ENCODE results near the gene MAN1A2.

Gene MAN1A2

GRCh38 chr1:117370509-117370908, 3.3 kb downstream of the MAN1A2 start:
- Mint-ChIP-seq H3K27me3 (no peaks in the 10 kb centered on the region), H3K27ac (no peak overlapping the region), H3K4me3 (peak overlapping the region; percentile 57 to 88), H3K4me1 (peaks cover 55% of the 10 kb centered on the region), H3K9me3 (no peaks in the 10 kb centered on the region)
- ATAC-seq (no peak), DNase-seq (no peak)

- H3K9me3 Mint-ChIP-seq: no peaks in the 10 kb centered on the region
- H3K4me1 Mint-ChIP-seq: peaks cover 50% of the 10 kb centered on the region
- DNase-seq (no peak), ATAC-seq (no peak)
- peak overlapping the region; percentile 0 to 45 for H3K4me3 Mint-ChIP-seq
- no peak overlapping the region for H3K27ac Mint-ChIP-seq
- H3K27me3 Mint-ChIP-seq: no peaks in the 10 kb centered on the region
Measured at GRCh38 chr1:117371441-117372151, 4.3 kb downstream of the MAN1A2 start.

GRCh38 chr1:117372863-117373412, 5.7 kb downstream of the MAN1A2 start:
- Mint-ChIP-seq H3K4me3 (no peak overlapping the region), H3K4me1 (peaks cover 50% of the 10 kb centered on the region), H3K27ac (no peak overlapping the region)

GRCh38 chr1:117373932-117374331, 6.7 kb downstream of the MAN1A2 start:
- DNase-seq (no peak), ATAC-seq (no peak)
- peaks cover 45% of the 10 kb centered on the region for H3K4me1 Mint-ChIP-seq
- no peak overlapping the region for H3K4me3 Mint-ChIP-seq
- H3K9me3 Mint-ChIP-seq: no peaks in the 10 kb centered on the region
- H3K27ac Mint-ChIP-seq: no peak overlapping the region
- no peaks in the 10 kb centered on the region for H3K27me3 Mint-ChIP-seq

More at GRCh38 chr1:117372863-117373412, 5.7 kb downstream of the MAN1A2 start:
- ATAC-seq (no peak), DNase-seq (no peak)
- Mint-ChIP-seq H3K9me3 (no peaks in the 10 kb centered on the region), H3K27me3 (no peaks in the 10 kb centered on the region)

- Mint-ChIP-seq H3K4me1 (peaks cover 44% of the 10 kb centered on the region), H3K4me3 (no peak overlapping the region), H3K27ac (no peak overlapping the region), H3K9me3 (no peaks in the 10 kb centered on the region), H3K27me3 (no peaks in the 10 kb centered on the region)
- no peak for ATAC-seq
- no peak for DNase-seq
Measured at GRCh38 chr1:117375327-117375726, 8.1 kb downstream of the MAN1A2 start.

GRCh38 chr1:117387060-117387633, 19.9 kb downstream of the MAN1A2 start:
- Mint-ChIP-seq H3K4me1 (peaks cover 51% of the 10 kb centered on the region), H3K27me3 (no peaks in the 10 kb centered on the region), H3K27ac (no peak overlapping the region), H3K9me3 (peaks cover 21 to 28% of the 10 kb centered on the region in 2 donors), H3K4me3 (no peak overlapping the region)
- ATAC-seq: no peak
- DNase-seq: no peak

GRCh38 chr1:117388328-117388727, 21.1 kb downstream of the MAN1A2 start:
- ATAC-seq (peak; percentile 37), DNase-seq (no peak)
- peaks cover 17 to 20% of the 10 kb centered on the region in 2 donors for H3K9me3 Mint-ChIP-seq
- peaks cover 60% of the 10 kb centered on the region for H3K4me1 Mint-ChIP-seq
- H3K27ac Mint-ChIP-seq: peak overlapping the region in 1 of 2 donors; percentile 82
- no peaks in the 10 kb centered on the region for H3K27me3 Mint-ChIP-seq
- H3K4me3 Mint-ChIP-seq: no peak overlapping the region

- Mint-ChIP-seq H3K4me3 (no peak overlapping the region), H3K9me3 (peaks cover 9 to 13% of the 10 kb centered on the region in 2 donors), H3K27ac (no peak overlapping the region), H3K27me3 (no peaks in the 10 kb centered on the region), H3K4me1 (peaks cover 60% of the 10 kb centered on the region)
- ATAC-seq: no peak
- no peak for DNase-seq
Measured at GRCh38 chr1:117389284-117389683, 22.0 kb downstream of the MAN1A2 start.

- H3K4me1 Mint-ChIP-seq: peaks cover 65% of the 10 kb centered on the region
- H3K9me3 Mint-ChIP-seq: peaks cover 8 to 9% of the 10 kb centered on the region in 2 donors
- DNase-seq (no peak), ATAC-seq (no peak)
- H3K27ac Mint-ChIP-seq: no peak overlapping the region
- no peak overlapping the region for H3K4me3 Mint-ChIP-seq
- no peaks in the 10 kb centered on the region for H3K27me3 Mint-ChIP-seq
Measured at GRCh38 chr1:117389779-117390178, 22.5 kb downstream of the MAN1A2 start.

- Mint-ChIP-seq H3K4me3 (no peak overlapping the region), H3K4me1 (peaks cover 42% of the 10 kb centered on the region)
- no peak for ATAC-seq
Measured at GRCh38 chr1:117392771-117393170, 25.5 kb downstream of the MAN1A2 start.

GRCh38 chr1:117396074-117396473, 28.8 kb downstream of the MAN1A2 start:
- Mint-ChIP-seq H3K27me3 (no peaks in the 10 kb centered on the region), H3K27ac (no peak overlapping the region), H3K4me3 (no peak overlapping the region), H3K4me1 (peaks cover 49% of the 10 kb centered on the region), H3K9me3 (peaks cover 14 to 16% of the 10 kb centered on the region in 2 donors)
- no peak for DNase-seq
- ATAC-seq: no peak

More at GRCh38 chr1:117392771-117393170, 25.5 kb downstream of the MAN1A2 start:
- DNase-seq: no peak
- Mint-ChIP-seq H3K27ac (no peak overlapping the region), H3K9me3 (peaks cover 7 to 9% of the 10 kb centered on the region in 2 donors), H3K27me3 (no peaks in the 10 kb centered on the region)

- DNase-seq (no peak), ATAC-seq (no peak)
- Mint-ChIP-seq H3K9me3 (peaks cover 14 to 16% of the 10 kb centered on the region in 2 donors), H3K4me3 (no peak overlapping the region), H3K27ac (no peak overlapping the region), H3K4me1 (peaks cover 47% of the 10 kb centered on the region), H3K27me3 (no peaks in the 10 kb centered on the region)
Measured at GRCh38 chr1:117396636-117397035, 29.4 kb downstream of the MAN1A2 start.

- H3K27me3 Mint-ChIP-seq: no peaks in the 10 kb centered on the region
- H3K4me1 Mint-ChIP-seq: peaks cover 33% of the 10 kb centered on the region
- no peak overlapping the region for H3K4me3 Mint-ChIP-seq
- ATAC-seq (no peak), DNase-seq (no peak)
- H3K9me3 Mint-ChIP-seq: peaks cover 16 to 17% of the 10 kb centered on the region in 2 donors
- H3K27ac Mint-ChIP-seq: no peak overlapping the region
Measured at GRCh38 chr1:117398957-117399356, 31.7 kb downstream of the MAN1A2 start.

- Mint-ChIP-seq H3K4me1 (peaks cover 27% of the 10 kb centered on the region), H3K27ac (no peak overlapping the region), H3K9me3 (peaks cover 12 to 16% of the 10 kb centered on the region in 2 donors), H3K4me3 (no peak overlapping the region), H3K27me3 (no peaks in the 10 kb centered on the region)
- ATAC-seq: no peak
- no peak for DNase-seq
Measured at GRCh38 chr1:117401761-117402160, 34.5 kb downstream of the MAN1A2 start.

GRCh38 chr1:117403597-117403996, 36.3 kb downstream of the MAN1A2 start:
- Mint-ChIP-seq H3K9me3 (peaks cover 7 to 16% of the 10 kb centered on the region in 2 donors), H3K4me1 (peaks cover 22% of the 10 kb centered on the region), H3K4me3 (no peak overlapping the region), H3K27me3 (no peaks in the 10 kb centered on the region), H3K27ac (no peak overlapping the region)
- no peak for ATAC-seq
- DNase-seq: no peak

- H3K4me3 Mint-ChIP-seq: no peak overlapping the region
- H3K27me3 Mint-ChIP-seq: no peaks in the 10 kb centered on the region
- ATAC-seq: no peak
- peaks cover 7 to 10% of the 10 kb centered on the region in 2 donors for H3K9me3 Mint-ChIP-seq
- H3K4me1 Mint-ChIP-seq: peaks cover 7% of the 10 kb centered on the region
- no peak overlapping the region for H3K27ac Mint-ChIP-seq
- DNase-seq: no peak
Measured at GRCh38 chr1:117405042-117405441, 37.8 kb downstream of the MAN1A2 start.

Measured in stimulated activated naive CD8-positive, alpha-beta T cell treated with anti-CD3 and anti-CD28 coated beads, Interleukin-15, amount 100 ng/mL, for 72 hours (primary cell).